GM21515 (cell line): ENCODE data around the gene IVL.

Experiments
- ATAC-seq: cut with Tn5 transposase; IDR thresholded peaks from one replicate; pipeline ENCODE4 v1.9.1; 2021; ENCODE audit not compliant: unreplicated experiment

Gene IVL

DNA sequence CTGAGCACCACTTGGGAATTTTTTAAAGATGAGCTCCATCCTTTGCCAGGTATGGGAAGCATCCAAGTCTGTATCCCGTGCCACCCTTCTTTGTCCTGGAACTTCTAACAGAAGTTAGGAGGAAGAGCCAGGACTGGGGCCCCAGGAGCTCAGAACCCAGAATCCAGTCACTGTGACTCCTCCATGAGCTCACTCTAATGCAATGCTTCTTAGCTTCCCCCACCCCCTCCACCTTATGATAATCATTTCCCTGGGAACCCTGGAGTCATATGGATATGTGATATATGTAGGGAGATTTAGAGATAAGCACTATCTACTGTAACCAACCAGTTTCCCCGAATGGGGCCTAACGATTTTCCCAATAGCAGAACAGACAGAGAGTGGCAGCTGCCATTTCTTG lies 37.9 kb downstream of the IVL start:
- ATAC-seq, result no peak

DNA sequence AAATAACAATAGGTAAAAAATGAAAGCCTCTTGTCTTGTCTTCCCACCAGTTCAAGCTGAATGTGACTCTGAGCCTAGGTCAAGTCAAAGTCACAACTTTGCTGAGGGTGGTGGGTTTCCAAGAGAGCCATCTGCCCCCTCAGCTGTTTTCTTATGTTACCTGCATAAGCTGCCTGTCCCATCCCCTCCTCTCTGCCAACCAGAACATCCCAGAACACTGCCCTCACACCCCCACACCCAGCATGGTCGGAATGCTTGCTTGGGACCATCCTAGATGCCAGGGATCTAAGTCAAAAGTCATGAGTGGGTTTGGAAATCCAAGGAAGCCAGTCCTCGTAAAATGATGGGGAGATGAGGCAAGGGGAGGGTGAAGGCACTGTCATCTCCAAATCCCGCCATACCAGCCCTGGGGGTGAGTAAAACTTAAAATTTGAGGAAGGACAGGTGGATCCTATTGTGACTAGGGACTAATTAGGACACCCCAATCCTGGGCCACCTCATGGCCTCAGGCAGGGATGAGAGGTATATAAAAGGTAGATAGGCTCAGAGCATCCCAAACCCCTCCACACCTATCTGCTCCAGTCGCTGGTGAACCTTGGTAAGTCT lies 38.4 kb downstream of the IVL start, which contains the start of gene SPRR5:
SPRR5 (plus strand) TSS at position 556 of the 606 bp plus-strand sequence. CDS start 1,349 bp downstream, outside the sequence.
- ATAC-seq, result no peak

DNA sequence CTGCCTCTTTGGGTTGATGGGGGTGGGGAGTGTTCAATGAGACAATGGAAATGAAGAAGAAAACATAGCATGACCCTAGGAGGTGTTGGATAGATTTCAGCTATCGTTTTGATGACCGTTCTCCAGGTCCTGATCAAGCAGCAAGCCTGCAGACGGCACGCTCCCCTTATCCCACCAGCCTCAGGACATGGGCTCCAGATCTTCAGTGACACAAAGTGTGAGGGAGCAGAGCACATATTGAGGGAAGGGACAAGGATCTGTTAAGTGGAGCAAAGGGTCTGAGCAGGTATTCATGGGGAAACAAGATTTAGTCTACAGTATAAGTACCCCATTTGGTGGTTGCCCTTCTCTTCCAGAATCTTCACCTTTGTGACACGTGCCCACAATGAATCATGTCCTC lies 43.4 kb downstream of the IVL start:
- ATAC-seq, result no peak

DNA sequence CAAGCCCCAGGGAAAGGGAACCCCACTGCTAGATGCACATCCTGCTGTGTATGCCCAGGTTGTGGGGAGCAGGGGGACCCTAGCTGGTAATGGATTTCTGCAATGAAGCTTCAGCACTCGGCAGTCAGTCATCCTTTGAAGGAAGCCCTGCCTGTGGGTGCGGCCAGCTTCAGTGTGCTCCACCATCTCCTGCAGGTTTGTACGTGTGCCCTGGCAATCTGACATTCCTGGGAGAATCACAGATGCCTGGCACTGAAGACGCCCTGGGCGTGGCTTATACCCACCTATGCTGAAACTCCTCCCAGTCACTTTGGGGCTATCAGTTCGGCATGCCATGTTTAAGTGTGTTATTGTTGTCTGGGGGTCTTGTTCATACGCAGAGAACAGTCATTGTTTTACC lies 45.4 kb downstream of the IVL start:
- no peak for ATAC-seq

DNA sequence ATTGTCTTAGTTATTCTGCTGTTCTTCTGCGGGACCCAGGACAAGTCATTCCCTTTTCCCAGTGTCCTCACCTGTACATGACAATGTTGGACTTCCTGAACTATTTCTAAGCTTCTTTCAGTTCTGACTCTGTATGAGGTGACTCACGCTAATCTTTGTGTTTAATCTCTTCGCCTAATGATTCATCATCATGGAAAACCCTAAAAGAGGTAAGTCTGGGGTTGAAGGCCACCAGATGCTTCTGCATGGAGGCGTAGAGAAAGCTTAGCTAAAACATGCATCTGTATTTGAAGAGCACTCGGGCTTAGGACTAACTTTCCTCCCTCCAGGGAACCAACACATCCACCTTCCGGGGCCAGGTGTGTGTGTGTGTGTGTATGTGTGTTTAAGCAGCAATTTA lies 46.1 kb downstream of the IVL start:
- no peak for ATAC-seq

DNA sequence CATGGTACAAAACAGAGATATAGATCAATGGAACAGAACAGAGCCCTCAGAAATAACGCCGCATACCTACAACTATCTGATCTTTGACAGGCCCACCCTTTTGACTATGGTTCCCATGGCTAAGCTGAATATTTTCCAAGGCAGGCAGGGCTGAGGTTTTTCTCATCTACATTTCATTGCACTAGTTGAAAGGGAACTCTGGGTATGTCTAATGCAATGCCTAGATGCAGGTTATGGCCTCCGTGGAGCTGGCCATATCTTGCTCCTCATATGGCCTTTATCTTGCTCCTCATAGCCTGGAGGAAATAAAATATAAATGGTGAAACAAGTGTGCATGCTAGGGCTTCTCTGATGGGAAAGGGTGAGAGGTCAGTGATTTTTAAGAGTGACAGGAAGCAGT lies 49.2 kb downstream of the IVL start:
- no peak for ATAC-seq

DNA sequence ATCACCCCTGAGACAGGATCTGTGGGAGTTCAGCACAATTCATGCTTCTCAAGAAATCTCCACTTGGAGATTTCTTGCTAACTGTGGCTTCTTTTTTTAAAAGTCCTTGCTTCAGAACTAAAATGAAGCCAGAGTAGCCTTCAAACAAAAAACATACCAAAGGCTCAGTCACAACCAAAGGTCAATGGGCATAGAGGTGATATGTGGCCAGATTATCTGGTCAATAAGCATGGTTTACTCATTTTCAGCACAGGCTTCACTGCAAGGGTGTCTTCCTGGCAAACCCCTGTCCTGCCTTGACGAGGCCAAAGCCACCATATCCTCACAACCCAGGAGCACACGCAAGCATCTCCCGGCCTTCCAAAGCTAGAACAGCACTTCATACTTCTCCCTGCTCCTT lies 50.9 kb downstream of the IVL start:
- no peak for ATAC-seq

DNA sequence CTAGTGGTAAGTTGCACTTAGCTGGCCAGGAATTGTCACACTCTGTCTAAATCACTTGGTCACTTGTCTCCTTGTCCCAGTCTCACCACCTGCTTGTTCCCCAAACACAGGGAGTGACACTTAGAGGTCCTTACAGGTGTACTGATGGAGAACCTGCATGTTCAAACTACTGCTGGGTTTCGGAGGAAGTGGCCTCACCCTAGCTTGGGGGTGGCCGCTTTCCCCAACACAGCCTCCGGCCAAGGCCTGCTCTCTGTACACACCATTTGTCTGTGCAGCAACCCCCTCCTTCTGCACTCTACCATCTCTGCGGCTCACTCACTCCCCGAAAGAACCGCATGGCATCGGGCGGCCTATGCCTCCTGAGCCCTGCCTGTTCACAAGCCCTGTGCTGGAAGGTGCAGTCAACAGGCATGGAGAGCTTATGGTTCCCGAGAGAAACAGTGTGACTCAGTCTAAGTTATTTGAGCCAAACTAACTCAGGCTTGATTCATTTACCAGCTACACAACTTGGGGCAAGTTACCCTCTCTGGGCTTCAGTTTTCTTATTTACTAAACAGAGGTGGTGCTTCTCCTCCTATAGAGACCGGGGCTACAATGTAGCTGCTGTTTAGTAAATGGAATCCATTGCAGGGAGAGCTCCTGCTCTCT lies 51.6 kb downstream of the IVL start:
- ATAC-seq, result no peak

DNA sequence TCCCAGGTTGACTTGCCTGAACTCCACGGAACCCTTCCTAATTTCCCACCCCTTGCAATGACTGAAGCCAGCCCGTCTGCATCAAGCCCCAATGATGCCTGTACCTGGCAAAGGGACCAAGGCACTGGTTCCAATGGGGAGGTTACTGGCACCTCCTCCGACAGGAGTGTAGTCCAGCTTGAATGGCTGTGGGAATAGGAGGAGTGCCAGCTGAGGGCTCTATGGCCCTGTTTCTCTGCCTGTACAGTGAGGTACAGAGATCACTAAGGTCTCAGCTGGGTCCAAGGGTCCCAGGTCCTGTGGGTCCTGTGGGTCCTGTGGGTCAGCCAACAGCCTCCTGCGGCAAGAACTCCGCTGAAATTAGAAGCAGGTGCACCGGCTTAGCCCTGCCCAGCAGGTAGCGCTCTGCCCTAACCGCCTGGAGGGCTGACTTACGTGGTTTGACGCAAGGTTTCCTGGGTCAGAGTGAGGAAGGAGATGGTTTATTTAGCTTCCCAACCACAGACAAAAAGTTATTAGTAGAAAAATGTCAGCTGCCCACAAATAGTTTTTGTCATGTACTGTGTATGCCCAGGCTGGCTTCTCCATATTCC lies 52.2 kb downstream of the IVL start:
- no peak for ATAC-seq
